ENCODE measurements around the gene SLC7A6.

SLC7A6 gene

DNA sequence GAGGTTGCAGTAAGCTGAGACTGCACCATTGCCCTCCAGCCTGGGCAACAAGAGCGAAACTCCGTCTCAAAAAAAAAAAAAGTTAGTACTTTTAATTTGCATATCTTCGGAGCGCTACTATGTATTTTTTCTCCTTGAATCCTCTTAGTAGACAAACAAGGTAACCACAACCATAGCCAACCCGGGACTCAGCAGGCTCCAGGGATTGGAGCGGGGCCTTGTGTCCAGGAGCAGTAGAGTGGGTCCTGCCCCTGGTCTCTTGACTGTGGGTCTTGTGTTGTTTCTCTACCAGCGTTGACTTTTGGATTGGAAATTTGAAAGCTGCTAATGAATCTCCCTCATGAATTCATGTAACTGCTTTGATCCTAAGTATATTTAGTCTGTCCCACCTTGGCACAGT, 78.8 kb downstream of the SLC7A6 start:
- no peak overlapping the region for H3K27ac ChIP-seq (ENCODE audit: low read length)
- no peaks in the 10 kb centered on the region for H3K4me1 ChIP-seq (ENCODE audit: control insufficient read depth in 1 of 2, insufficient read depth in 2 of 2, low read length in 2 of 2)
- H3K4me3 ChIP-seq (ENCODE audit: low read depth in 1 of 2, low read length in 2 of 2), result no peak overlapping the region
- peaks cover 74 to 83% of the 10 kb centered on the region in 2 donors for H3K36me3 ChIP-seq (ENCODE audit: control insufficient read depth in 1 of 2, insufficient read depth in 2 of 2, low read length in 2 of 2)
- H3K27me3 ChIP-seq (ENCODE audit: low read depth, low read length), result no peaks in the 10 kb centered on the region
- no peaks in the 10 kb centered on the region for H3K9me3 ChIP-seq (ENCODE audit: control insufficient read depth in 1 of 2, low read length in 2 of 2)

DNA sequence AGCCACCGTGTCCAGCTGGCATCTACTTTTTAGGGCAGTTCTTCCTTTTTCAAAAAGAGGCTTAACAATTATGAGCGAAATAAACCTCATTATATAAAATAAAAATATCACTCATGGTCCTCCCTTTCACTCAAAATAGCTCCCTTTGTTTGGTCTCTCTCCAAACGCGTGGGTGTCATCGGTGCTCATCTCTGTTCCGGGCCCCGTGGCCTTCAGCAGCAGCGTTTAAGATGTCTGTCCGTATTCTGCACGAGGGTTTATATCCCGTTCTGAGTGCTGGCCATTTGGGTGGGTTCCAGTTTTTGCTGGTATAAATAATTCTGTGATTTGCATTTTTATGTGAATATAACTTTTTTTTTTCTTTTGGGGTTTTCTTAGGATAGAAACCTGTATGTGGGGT, 79.9 kb downstream of the SLC7A6 start:
- no peak overlapping the region for H3K27ac ChIP-seq (ENCODE audit: low read length)
- H3K27me3 ChIP-seq (ENCODE audit: low read depth, low read length), result no peaks in the 10 kb centered on the region
- H3K4me1 ChIP-seq (ENCODE audit: control insufficient read depth in 1 of 2, insufficient read depth in 2 of 2, low read length in 2 of 2), result no peaks in the 10 kb centered on the region
- peaks cover 69 to 83% of the 10 kb centered on the region in 2 donors for H3K36me3 ChIP-seq (ENCODE audit: control insufficient read depth in 1 of 2, insufficient read depth in 2 of 2, low read length in 2 of 2)
- H3K4me3 ChIP-seq (ENCODE audit: low read depth in 1 of 2, low read length in 2 of 2), result no peak overlapping the region
- H3K9me3 ChIP-seq (ENCODE audit: control insufficient read depth in 1 of 2, low read length in 2 of 2), result no peaks in the 10 kb centered on the region

DNA sequence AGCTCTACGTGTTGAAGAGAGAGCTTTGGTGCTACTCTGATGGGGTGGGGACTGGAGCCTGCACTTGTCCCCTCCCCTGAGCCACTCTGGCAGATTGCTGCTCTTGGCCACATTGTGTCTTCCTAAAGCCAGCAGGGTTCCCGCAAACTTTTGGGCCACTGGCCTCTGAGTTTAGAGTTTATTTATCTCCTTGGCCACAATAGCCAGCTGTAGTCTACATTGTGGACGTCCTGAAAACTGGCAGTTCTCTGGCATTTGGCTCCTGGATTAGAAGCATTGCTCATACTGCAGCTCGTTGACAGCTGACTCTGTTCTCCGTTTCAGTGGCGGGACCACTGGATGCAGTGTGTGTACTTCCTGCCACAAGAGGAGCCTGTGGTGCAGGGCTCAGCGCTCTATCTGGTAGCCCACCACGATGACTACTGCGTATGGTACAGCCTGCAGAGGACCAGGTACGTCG, 81.1 kb downstream of the SLC7A6 start:
- Histone ChIP-seq H3K27me3 (ENCODE audit: low read depth, low read length) (no peaks in the 10 kb centered on the region), H3K36me3 (ENCODE audit: control insufficient read depth in 1 of 2, insufficient read depth in 2 of 2, low read length in 2 of 2) (peaks cover 66 to 81% of the 10 kb centered on the region in 2 donors), H3K27ac (ENCODE audit: low read length) (no peak overlapping the region), H3K4me3 (ENCODE audit: low read depth in 1 of 2, low read length in 2 of 2) (no peak overlapping the region), H3K4me1 (ENCODE audit: control insufficient read depth in 1 of 2, insufficient read depth in 2 of 2, low read length in 2 of 2) (no peaks in the 10 kb centered on the region), H3K9me3 (ENCODE audit: control insufficient read depth in 1 of 2, low read length in 2 of 2) (no peaks in the 10 kb centered on the region)

DNA sequence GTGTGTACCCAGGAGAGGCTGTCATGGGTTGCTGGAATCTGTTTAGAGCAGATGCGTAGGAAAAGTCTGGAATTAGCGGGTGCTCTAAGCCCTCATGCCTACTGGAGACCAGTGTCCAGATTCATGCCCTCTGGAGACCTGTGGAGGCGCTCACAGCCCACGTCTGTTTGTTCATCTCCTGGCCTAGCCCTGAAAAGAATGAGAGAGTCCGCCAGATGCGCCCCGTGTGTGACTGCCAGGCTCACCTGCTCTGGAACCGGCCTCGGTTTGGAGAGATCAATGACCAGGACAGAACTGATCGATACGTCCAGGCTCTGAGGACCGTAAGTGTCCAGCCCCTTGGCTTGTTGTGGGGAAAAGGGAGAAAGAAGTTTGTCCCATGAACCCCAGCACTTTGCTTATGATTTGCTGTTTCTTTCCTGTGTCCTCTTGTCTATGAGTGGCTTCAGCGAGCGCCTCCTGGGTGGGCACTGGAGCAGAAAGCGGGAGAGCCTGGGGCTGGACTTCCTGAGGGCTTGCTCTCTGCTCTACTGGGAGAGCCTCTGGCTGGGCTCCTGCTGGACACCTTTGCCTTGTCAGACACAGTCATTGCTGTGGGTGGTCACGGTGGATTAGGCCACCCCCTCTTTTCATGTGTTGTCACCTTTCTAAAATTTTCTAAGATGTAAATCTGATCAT, 81.8 kb downstream of the SLC7A6 start:
- Histone ChIP-seq H3K36me3 (ENCODE audit: control insufficient read depth in 1 of 2, insufficient read depth in 2 of 2, low read length in 2 of 2) (peaks cover 59 to 74% of the 10 kb centered on the region in 2 donors), H3K4me3 (ENCODE audit: low read depth in 1 of 2, low read length in 2 of 2) (no peak overlapping the region), H3K4me1 (ENCODE audit: control insufficient read depth in 1 of 2, insufficient read depth in 2 of 2, low read length in 2 of 2) (no peaks in the 10 kb centered on the region), H3K27me3 (ENCODE audit: low read depth, low read length) (no peaks in the 10 kb centered on the region), H3K9me3 (ENCODE audit: control insufficient read depth in 1 of 2, low read length in 2 of 2) (no peaks in the 10 kb centered on the region), H3K27ac (ENCODE audit: low read length) (no peak overlapping the region)

DNA sequence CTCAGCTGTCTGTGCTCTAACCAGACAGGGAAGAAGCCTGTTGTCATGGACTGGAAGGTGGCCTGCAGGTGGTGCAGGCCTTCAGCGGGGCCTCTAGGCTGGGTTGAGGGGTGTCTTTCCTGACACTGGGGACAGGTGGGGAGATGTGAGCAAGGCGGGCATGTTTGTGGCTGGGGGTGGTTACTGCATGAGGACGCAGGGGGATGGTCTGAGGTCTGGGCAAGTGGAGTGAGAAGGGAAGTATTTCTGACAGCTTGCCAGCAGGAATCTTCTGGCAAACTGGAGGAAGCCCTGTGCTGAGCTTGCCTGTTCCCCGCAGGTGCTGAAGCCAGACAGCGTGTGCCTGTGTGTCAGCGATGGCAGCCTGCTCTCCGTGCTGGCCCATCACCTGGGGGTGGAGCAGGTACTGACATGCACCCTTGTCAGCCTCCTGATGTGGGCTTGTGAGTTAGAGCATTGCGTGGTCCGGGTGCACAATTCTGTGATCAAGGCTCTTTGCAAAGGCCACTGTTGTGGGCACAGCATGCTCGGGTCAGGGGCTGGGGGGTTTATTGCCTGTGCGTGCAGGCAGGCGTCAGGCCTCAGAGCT, 82.7 kb downstream of the SLC7A6 start:
- H3K27me3 ChIP-seq (ENCODE audit: low read depth, low read length), result no peaks in the 10 kb centered on the region
- no peaks in the 10 kb centered on the region for H3K4me1 ChIP-seq (ENCODE audit: control insufficient read depth in 1 of 2, insufficient read depth in 2 of 2, low read length in 2 of 2)
- H3K27ac ChIP-seq (ENCODE audit: low read length), result no peak overlapping the region
- H3K36me3 ChIP-seq (ENCODE audit: control insufficient read depth in 1 of 2, insufficient read depth in 2 of 2, low read length in 2 of 2), result peaks cover 58 to 74% of the 10 kb centered on the region in 2 donors
- H3K4me3 ChIP-seq (ENCODE audit: low read depth in 1 of 2, low read length in 2 of 2), result no peak overlapping the region
- no peaks in the 10 kb centered on the region for H3K9me3 ChIP-seq (ENCODE audit: control insufficient read depth in 1 of 2, low read length in 2 of 2)

DNA sequence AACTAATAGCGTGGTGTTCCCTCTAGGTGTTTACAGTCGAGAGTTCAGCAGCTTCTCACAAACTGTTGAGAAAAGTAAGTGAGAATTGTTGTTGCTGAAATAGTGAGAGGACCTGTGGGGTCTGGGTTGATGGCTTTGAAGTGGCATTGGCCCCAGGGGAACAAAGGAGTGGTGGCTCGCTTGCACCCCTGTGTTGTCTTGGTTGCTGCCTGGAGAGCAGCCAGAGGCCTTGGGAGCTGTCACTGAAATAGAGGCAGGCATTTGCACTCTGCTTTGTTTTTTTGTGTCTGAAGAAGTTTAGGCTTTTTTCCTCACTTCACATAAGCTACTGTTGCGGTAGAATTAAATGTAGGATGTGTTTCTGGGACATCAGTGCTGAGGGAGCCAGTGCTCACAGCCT, 83.3 kb downstream of the SLC7A6 start:
- H3K9me3 ChIP-seq (ENCODE audit: control insufficient read depth in 1 of 2, low read length in 2 of 2), result no peaks in the 10 kb centered on the region
- peaks cover 54 to 74% of the 10 kb centered on the region in 2 donors for H3K36me3 ChIP-seq (ENCODE audit: control insufficient read depth in 1 of 2, insufficient read depth in 2 of 2, low read length in 2 of 2)
- no peak overlapping the region for H3K4me3 ChIP-seq (ENCODE audit: low read depth in 1 of 2, low read length in 2 of 2)
- no peaks in the 10 kb centered on the region for H3K4me1 ChIP-seq (ENCODE audit: control insufficient read depth in 1 of 2, insufficient read depth in 2 of 2, low read length in 2 of 2)
- no peaks in the 10 kb centered on the region for H3K27me3 ChIP-seq (ENCODE audit: low read depth, low read length)
- H3K27ac ChIP-seq (ENCODE audit: low read length), result no peak overlapping the region

DNA sequence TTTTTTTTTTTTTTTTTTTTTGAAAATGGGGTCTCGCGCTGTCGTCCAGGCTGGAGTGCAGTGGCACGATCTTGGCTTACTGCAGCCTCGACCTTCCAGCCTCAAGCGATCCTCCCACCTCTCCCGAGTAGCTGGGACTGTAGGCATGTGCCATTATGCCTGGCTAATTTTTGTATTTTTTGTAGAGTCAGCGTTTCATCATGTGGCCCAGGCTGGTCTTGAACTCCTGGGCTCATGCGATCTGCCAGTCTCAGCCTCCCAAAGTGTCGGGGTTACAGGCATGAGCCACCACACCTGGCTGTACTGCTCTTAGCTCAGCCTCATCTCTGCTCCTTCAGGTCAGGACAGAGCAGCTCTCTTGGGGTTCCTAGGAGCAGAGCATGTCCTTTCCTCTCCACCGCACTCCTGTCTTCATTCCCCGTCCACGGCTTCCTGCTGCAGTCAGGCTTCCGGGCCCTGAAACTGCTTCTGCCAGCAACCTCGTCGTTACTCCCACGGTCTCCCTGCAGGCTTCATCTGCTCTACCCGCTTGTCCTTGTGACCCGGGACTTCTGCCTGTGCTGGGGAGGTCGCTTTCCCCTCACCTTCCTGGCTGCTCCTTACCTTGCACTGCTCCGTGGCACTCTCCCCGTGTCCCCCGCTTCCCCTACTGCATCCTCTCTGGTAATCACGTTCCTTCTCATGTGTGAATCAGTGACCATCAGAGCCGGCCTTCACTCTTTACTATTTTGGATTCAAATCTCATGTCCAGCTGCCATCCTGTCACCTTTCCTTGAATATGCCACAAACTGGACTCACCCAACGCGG, 84.5 kb downstream of the SLC7A6 start:
- Histone ChIP-seq H3K27ac (ENCODE audit: low read length) (no peak overlapping the region), H3K36me3 (ENCODE audit: control insufficient read depth in 1 of 2, insufficient read depth in 2 of 2, low read length in 2 of 2) (peaks cover 59 to 78% of the 10 kb centered on the region in 2 donors), H3K27me3 (ENCODE audit: low read depth, low read length) (no peaks in the 10 kb centered on the region), H3K4me3 (ENCODE audit: low read depth in 1 of 2, low read length in 2 of 2) (no peak overlapping the region), H3K4me1 (ENCODE audit: control insufficient read depth in 1 of 2, insufficient read depth in 2 of 2, low read length in 2 of 2) (no peaks in the 10 kb centered on the region), H3K9me3 (ENCODE audit: control insufficient read depth in 1 of 2, low read length in 2 of 2) (no peaks in the 10 kb centered on the region)

DNA sequence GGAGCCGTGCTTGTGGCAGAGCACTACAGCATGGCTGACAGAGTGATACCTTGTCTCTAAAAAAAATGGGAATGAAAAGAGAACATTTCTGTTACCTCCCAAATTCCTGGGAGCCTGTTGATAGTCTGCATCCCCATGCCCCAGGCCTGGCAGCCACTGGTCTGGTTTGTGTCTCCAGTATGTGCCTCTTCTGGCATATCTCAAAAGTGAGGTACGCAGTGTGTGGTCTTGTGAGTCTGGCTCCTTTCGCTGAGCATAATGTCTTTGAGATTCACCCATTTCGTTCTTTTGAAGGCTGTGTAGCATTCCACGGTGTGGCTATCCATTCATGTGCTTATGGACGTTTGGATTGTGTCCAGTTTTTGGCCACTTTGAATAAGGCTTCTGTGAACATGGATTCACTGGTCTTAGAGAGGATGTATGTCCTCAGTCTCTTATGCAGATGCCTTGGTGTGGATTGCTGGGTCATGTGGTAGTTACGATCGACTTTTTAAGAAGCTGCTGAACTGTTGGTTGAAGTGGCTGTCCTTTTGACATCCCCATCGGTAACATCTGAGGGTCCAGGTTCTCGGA, 85.6 kb downstream of the SLC7A6 start:
- H3K4me3 ChIP-seq (ENCODE audit: low read depth in 1 of 2, low read length in 2 of 2), result no peak overlapping the region
- no peaks in the 10 kb centered on the region for H3K9me3 ChIP-seq (ENCODE audit: control insufficient read depth in 1 of 2, low read length in 2 of 2)
- no peaks in the 10 kb centered on the region for H3K4me1 ChIP-seq (ENCODE audit: control insufficient read depth in 1 of 2, insufficient read depth in 2 of 2, low read length in 2 of 2)
- no peaks in the 10 kb centered on the region for H3K27me3 ChIP-seq (ENCODE audit: low read depth, low read length)
- peaks cover 62 to 89% of the 10 kb centered on the region in 2 donors for H3K36me3 ChIP-seq (ENCODE audit: control insufficient read depth in 1 of 2, insufficient read depth in 2 of 2, low read length in 2 of 2)
- H3K27ac ChIP-seq (ENCODE audit: low read length), result no peak overlapping the region

DNA sequence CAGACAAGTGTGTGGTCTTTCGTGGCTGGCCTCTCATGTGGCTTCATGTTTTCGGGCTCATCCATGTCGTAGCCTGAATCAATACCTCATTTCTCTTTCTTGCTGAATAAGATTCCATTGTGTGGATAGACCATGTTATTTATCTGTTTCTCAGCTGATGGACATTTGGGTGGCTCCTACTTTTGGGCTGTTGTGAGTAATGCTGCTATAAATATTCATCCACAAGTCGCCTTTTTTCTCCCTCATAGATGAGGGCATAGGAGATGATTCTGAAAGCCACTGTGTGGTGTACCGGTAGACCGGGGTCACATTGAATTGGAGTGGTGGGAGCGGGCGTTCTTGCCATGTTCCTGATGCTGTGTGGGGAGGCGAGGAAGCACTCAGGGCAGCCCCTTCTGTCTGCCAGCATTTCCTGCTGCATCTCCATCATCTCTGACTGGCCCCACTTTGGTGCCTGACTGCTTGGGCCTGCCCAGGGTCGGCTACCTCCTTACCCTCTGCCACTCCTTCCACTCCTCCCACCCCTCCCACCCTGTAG, 86.6 kb downstream of the SLC7A6 start:
- no peaks in the 10 kb centered on the region for H3K4me1 ChIP-seq (ENCODE audit: control insufficient read depth in 1 of 2, insufficient read depth in 2 of 2, low read length in 2 of 2)
- no peak overlapping the region for H3K4me3 ChIP-seq (ENCODE audit: low read depth in 1 of 2, low read length in 2 of 2)
- no peaks in the 10 kb centered on the region for H3K27me3 ChIP-seq (ENCODE audit: low read depth, low read length)
- H3K27ac ChIP-seq (ENCODE audit: low read length), result no peak overlapping the region
- no peaks in the 10 kb centered on the region for H3K9me3 ChIP-seq (ENCODE audit: control insufficient read depth in 1 of 2, low read length in 2 of 2)
- H3K36me3 ChIP-seq (ENCODE audit: control insufficient read depth in 1 of 2, insufficient read depth in 2 of 2, low read length in 2 of 2), result peaks cover 53 to 89% of the 10 kb centered on the region in 2 donors

Data from muscle layer of duodenum (tissue), 2 donors.